Limb (tissue), 2 donors: Measurements from ENCODE around the gene NTN1.
"Not testable (repeated sequence)": the region's sequence is repeated elsewhere in the genome, so short reads cannot be mapped to it uniquely, and the experiment has no call there.

Experiments
- DNase-seq, 2 donors: peaks; one replicate each; pipeline ENCODE4 v3.0.0-alpha.2; 2016; ENCODE audit errors: extremely low spot score in 2 of 2

The NTN1 gene

DNA sequence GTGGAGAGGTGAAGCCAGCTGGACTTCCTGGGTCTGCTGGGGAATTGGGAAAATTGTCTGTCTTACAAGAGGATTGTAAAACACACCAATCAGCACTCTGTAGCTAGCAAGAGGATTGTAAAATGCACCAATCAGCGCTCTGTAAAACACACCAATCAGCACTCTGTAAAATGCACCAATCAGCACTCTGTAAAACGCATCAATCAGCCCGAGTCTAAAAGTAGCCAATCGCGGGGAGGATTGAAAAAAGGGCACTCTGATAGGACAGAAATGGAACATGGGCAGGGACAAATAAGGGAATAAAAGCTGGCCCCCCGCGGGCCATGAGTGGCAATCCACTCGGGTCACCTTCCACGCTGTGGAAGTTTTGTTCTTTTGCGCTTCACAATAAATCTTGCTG, 130.4 kb downstream of the NTN1 start:
- not testable (repeated sequence) for DNase-seq

DNA sequence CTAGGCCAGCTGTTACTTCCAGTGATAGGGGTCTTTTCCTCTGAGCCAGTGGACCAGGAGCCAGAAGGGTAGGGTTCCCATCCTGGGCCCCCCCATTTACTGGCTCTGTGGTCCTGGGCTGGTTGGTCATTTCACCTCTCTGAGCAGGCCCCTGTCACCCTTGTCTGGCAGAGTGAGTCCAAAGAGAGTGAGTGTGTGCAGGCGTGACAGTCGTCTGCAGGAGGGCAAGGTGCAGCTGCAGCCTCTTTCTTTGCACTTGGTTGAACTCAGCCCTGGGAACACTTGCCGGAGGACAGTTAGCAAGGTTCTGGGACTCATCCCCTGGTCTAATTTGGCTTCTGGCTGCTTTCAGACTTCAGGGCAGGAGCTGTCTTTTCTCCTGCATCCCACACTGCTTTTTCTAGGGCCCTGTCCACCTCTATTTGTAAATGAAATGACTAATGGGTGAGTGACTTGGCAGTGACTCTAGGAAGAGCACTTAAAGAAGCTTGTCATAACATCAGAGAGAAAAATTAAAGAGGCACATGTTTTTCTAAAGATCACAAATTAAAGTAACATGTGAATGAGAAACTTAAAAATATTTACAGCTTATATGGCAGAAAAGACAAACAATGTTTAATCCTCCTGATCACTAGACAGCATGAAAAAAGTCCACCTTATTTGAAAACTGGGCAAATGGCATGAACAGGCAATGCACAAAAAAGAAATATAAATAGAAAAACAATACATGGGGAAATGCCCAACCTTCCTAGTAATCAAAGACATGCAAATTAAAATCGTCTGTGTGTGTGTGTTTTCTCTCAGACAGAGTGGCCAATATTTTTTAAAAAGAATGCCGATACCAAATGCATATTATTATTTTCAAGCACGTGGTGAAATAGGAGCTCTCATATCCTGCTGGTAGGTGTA, 137.5 kb downstream of the NTN1 start:
- no peak for DNase-seq

DNA sequence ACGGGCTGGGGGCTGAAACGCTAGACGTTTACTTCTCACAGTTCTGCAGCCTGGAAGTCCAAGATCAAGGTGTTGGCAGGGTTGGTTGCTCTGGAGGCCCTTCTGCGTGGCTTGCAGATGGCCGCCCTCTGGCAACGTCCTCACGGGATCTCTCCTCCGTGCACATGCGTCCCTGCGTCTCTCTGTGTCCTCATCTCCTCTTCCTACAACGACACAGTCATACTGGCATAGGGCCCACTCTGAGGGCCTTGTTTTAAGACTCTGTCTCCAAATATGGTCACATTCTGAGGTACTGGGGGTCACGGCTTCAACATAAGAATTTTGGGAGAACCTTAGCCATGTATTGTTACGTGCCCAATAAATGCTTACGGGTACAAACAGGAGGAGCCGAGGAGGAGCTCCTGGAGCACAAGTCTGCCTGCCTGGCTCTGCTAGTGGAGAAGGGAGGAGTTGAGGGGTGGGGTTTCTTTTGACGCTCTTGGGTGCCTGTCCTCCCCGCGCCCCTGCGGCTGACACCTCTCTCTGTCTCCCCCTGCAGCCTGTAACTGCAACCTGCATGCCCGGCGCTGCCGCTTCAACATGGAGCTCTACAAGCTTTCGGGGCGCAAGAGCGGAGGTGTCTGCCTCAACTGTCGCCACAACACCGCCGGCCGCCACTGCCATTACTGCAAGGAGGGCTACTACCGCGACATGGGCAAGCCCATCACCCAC, 141.1 kb downstream of the NTN1 start:
- DNase-seq: no peak

DNA sequence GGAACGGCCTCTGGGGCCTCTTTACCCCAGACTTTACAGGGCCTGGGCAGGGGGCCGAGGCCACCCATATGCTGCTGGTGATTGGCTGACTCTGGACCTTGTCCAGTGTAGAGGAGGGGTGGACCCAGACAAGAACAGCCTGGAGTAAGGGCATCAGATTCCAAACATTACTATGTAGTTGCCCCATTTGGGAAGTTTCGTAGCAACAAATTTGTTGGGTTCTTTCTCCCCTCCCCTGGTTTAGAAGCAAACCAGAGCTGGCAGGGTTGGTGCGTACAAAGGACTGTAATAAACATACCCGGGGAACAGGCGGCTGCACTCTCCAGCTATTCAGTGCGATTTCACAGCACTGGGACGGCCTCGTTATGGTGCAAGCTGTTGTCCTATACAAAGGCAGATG, 145.5 kb downstream of the NTN1 start:
- DNase-seq: no peak

DNA sequence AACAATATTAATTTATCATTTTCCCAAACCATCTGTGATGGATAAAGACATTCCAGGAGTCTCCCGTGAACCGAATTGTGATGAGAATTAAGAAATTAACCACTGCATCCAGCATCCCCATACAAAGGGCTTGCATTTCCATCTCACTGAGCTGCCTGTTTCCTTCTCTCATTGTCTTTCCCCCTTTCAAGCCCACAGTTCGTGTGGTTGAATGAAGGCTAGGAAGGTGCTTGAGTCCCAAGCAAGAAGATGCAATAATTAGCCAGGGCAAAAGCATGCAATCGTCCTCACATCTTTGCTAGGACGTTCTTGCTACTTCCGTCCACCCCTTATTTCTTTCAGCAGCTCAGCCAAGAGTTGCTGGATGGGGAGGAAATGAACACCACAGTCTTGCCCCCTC, 146.1 kb downstream of the NTN1 start:
- no peak for DNase-seq

DNA sequence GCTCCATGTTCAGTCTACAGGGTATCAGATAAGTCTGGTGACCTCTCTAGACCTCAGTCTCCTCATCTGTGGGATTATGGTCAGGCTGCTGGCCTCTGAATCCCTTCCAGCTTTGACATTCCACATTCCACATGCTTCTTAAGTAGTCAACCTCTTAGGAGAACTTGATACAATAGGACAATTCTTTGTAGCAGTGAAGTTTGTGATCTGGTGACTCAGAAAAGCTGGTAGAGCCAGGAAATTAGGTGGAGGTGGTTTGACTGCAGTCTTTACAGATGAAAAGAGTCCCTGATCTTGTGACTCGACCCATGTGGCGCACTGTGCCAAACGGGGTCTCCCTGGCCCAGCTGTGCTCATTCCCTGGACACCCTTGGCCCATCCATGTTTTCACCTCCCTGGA, 147.8 kb downstream of the NTN1 start:
- DNase-seq: no peak

DNA sequence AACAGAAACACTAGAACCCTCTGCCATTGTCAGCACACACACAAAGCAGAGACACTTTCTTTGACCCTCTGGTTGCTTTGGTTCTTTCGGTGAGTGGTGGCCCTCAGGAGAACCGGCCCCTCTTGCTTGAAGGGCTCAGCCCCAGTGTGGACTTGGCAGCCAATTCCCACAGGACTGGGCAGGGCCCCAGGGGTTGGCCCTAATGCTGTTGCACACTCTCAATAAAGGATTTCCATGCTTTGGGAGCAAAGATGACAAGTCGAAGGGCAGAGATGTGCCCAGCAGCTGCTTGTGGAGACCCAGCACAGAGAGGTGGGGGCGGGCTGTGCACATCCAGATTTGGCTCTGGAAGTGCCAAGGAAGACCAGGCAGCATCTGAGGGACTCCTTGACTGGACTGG, 149.0 kb downstream of the NTN1 start:
- no peak for DNase-seq

DNA sequence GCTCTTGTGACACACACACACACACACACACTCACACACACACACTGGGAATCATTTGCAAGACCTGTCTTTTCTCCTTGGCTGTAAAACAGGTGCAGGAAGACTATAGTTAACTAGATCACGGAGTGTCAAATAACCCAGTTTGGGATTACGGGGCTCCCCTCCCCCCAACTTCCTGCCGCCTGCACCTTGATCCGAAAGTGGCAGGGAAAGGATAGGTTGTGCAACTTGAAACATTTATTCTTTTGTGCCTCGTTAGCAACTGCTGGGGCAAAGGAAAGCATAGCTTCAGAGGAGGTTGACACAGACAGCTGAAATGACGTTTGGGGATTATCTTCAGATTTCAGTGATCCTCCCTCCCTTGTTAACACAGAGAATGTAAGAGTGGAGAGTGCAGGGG, 149.5 kb downstream of the NTN1 start:
- no peak for DNase-seq

DNA sequence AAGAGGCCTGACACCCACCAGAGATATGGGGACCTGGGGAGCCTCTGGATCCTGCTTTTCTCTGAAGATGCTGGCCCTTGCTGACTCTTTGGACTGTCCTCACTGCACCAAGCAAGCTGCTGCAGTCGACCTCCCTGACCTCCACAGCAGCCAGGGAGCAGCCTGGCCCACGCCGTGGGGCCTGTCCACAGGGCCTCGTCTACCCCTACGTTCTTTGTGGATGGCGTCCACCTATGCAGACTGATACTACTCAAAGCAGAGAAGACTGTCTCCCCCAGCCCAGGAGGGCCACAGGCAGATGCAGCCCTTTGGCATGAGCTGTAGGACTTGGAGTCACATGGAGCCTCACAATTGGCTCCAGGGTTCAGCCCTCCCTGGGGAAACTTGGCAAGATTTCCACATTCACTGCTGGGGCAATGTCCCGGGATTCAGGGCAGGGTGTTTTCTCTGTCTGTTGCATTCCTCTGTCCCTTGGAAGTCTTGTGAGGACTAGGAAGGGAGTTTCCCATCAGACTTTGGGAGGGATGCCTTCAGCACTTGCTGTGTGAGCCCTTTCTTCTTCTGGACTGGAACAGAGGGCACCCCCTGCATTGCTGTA, 152.2 kb downstream of the NTN1 start:
- DNase-seq: no peak

DNA sequence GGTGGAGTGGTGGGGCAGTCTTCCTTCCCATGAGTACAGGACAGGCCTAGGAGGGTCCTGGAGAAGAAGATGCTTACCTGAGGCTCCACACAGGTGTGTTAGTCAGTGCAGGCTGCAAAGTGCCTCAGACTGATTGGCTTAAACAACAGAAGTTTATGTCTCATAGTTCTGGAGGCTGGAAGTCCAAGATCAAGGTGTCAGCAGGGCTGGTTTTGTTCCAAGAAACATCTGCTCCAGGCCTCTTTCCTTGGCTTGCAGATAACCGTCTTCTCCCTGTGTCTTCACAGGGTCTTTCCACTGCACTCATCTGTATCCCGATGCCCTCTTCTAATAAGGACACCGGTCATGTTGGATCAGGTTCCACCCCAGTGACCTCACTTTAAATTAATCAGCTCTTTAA, 153.0 kb downstream of the NTN1 start:
- no peak for DNase-seq

DNA sequence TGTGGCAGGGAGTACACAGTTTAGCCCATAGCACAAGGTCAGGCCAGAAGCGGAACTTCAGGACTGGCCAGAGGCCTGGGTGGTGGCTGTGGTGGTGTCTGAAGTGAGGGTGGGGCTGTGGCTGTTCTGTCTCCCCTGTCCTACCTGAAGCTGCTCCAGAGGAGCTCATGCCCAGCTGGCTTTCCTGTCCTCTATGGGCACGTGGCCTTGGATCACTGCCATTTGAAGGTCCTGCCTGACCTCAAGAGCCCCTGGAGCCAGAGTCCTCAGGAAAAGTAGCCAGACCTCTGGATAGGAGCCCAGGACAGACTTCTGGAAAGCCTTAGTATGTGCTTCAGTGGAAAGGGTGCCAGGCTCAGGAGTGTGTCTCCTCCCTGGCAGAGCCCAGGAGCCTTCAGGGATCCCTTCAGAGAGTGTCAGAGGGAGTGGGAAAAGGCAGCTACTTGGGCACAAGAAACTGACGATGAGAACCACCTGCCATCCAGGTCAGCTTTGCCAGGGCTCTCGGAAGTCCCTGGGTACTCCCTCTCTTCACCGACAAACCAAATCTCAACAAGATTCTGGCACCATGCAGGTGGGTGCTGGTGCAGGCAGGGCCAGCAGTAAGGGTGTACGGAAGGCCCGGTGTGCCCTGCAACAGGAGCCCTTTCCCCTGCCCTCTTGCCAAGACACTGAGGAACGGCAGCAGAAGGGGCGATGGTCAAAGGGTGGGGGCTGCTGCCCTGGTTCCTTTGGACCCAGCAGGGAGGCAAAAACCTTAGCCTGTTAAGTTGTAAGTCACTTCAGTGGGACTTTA, 153.7 kb downstream of the NTN1 start:
- DNase-seq: no peak

DNA sequence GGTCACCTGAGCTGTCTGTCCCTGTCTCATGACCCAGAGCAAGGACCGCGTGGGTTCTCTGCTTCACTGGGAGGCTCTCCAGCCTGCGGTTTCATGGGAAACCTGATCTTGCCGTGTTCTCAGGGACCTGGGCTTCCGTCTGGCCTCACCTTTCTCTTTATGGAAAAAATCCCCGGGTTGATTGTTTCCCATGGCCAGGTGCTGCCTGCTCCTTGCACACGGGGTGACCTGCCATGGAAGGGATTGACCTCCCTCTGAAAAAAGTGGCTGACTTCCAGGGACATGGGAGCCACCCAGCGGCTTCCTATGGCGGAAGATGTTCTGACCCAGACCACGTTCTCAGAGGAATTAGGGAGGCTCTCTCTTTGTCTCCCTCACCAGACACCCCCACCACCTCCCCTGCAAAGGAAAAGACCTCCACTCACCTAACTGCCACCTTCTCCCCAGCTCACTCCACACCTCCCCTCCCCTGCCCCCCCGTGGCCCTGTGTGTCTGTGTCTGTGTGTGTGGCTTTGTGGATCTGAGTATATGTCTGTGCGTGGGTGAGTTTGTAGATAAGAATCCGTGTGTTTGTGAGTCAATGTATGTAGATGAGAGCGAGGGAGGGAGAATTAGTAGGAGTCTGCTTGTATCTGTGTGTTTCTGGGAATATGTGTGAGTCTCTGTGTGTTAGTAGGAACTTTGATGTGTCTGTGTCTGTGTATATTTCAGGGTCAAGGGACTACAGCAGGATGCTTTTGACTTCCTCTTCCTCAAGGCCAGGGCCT, 154.6 kb downstream of the NTN1 start:
- DNase-seq: no peak

DNA sequence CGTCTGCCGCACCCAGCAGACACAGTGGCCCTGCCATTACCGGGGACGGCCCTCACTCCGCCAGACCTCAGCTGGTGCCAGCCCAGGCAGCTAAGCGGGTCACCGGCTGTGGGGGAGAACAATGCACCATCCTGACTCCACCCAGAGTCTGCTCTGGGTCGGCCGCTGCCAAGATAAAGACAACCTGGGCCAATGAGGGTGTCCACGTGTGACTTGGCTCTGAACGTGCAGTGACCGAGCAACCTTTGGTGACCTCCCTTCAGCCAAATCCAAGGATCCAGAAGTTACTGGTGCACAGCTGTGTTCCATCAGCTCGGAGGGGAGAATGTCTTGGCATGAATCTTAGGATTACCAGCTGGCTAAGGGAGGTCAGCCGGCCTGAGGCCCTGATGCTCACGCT, 155.9 kb downstream of the NTN1 start:
- no peak for DNase-seq

DNA sequence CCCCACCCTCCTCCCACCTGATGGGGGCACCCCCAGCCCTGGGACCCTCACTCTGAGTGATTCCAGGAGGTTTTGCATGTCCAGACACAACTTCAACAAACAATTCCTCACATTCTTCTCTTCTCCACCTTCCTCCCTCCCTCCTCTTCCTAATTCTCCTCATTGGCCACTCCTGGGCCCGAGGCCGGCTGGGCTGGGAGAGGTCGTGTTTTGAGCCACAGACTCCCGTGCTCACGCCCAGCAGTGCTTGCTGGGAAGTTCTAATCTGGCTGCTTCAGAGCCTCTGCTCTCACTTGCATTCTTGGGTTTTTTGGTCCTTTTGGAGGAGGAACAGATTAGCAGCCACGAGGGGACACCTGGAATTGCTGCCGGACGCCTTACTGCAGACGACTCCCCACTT, 157.0 kb downstream of the NTN1 start:
- DNase-seq: no peak

DNA sequence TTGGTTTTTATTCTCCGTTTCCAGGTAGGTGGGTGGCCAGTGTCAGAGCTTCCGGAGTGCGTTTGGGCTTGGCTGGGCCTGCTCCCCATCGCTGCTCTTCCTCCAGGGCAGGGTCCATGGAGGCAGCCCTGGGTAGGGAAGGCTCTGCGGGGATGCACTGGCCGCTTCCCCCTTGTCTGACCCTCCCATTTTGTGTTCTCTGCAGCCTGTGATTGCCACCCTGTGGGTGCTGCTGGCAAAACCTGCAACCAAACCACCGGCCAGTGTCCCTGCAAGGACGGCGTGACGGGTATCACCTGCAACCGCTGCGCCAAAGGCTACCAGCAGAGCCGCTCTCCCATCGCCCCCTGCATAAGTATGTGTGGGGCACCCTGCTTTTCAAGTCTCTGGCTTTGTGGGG, 158.3 kb downstream of the NTN1 start:
- DNase-seq: no peak

DNA sequence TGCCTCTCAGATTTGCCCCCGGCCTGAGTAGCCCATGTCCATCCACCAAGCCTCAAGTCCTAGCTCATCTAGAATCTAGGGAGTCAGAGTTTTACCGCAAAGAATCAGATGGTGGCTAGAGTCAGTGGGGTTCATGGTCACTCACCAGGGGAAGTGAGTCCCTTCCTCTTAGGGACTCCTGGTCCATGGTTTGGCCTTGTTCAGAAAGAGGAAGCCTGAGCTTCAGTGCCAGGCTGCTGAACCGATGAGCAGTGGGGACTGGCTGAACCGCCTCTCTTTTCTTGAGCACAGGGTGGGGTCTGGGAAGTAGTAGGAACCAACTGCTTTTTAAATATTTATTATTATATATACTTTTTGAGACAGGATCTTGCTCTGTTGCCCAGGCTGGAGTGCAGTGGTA, 160.3 kb downstream of the NTN1 start:
- no peak for DNase-seq

DNA sequence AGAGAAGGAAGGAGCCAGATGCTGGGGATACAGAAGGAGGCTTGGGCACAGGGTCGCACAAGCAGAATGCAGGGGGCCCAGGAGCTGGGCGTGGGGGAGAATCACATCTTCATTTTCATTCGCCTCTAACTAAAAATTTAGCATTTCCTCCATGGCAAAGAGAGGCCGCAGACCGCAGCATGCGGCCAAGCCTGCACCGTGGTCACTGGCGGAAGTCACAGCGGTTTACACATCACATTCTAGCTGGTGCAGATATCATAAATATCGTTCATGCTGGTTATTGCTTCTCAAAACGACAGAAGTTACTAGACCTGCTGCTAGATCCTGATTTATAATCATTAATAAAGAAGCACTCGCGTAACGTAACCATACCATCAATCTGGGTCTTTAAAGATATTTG, 162.0 kb downstream of the NTN1 start:
- DNase-seq: no peak

DNA sequence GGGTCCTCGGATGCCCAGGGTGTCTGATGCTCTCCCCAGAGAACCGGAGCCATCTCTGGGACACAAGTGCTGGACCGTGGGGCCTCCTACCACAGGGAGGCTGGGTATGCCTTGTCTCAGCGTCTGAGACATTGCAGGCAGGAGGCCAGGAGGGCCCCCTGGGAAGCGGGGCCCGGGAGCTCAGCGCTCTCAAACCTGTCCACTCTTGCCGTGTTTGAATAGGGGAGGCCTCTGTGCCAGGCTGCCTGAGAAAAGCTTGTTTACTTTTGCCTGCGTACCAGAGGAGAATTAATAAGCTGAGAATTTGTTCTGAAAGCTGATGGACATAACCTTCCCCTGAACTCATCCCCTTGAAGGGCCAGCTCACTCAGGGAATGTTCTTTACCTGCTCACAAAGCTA, 163.8 kb downstream of the NTN1 start:
- DNase-seq: no peak

DNA sequence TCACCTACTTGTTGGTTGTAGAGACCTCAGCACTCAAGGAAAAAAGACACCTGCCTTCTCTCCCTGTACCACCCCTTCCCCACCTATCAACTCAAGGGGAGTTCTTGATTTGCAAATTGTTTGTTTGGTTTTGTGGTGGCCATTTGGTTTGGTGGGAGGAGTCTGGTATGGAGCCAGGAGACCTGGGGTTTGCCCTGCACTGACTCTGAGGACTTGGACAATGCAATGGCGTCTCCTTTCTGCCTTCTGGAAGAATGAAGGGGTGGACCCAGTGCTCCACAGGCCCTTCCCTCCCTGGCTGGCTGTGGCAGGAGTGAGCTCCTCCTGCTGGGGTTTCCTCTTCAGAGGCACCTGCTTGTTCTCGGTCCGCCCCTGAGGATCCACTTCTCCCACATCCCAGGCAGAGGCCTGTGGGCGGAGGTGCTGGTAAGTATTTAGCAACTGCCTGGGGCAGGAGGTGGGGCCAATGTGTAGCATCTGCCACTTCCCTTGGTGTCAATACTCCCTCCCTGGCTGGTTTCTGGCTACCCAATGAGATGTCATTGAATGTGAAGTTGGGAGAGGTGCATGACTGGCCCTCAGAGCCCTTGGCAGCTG, 164.5 kb downstream of the NTN1 start:
- no peak for DNase-seq

DNA sequence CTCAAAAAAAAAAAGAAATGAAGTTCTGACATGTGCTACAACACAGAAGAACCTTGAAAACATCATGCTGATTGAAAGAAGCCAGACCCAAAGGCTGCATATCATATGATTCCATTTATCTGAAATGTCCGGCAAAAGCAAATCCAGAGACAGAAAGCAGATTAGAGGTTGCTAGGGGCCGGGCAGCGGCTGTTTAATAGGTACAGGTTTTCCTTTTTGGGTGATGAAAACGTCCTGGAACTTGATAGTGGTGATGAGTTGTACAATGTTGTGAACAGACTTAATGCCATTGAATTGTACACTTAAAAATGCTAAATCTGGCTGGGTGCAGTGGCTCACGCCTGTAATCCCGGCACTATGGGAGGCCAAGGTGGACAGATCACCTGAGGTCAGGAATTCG, 166.5 kb downstream of the NTN1 start:
- no peak for DNase-seq

DNA sequence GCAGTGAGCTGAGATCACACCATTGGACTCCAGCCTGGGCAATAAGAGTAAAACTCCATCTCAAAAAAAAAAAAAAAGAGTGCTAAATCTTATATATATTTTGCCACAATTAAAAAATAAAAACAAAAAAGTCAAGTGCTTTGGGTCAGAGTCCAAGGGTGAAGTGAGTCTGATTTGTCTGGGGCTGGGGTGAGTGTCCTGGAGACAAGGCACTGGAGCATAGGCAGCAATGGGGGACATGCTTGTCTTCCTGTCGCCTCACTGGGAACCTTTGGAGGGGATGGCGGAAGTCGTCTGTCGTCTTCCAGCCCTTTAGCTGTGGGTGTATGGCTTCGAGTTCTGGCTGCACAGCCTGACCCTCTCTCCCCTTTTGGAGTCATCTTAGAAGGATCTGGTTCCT, 167.1 kb downstream of the NTN1 start:
- DNase-seq: no peak
